Heart left ventricle (tissue), 13 donors: ENCODE data around the gene USP27X.

ENCODE experiments used
- CTCF ChIP-seq, 12 donors: fragments of 200-600 bp; sonication (generic) in 4 of 12; IDR thresholded peaks; one replicate each; pipeline versions ENCODE4 v1.5.0 to v1.8.0; 2018 to 2022; ENCODE audit warnings: antibody characterized with exemption in 12 of 12, mild to moderate bottlenecking in 5 of 12
- POLR2A ChIP-seq, 2 donors: fragments of 450-650 bp; IDR thresholded peaks; one replicate each; pipeline ENCODE4 v1.6.1; 2017; ENCODE audit warnings: antibody characterized with exemption in 2 of 2, mild to moderate bottlenecking in 2 of 2, moderate library complexity in 2 of 2
- donor health status: ischemic (EF 13 %, LVEDD 7.1; RV severe dilation, severe dysfunction).
- donor health status: DM: no; HTN: yes; CAD: no.
- donor health status: DM: no; HTN: no; CAD: no.
- donor health status: ischemic (EF 25% LVEDD 6.9; RV normal size, moderate dysfunction).
- donor health status: ischemic (EF 25% LVEDD 5.7; RV mildly dilated, moderate dysfunction).
- donor health status: ischemic (EF 35%, LVEDD 5.7; RV mildly dilated, moderate dysfunction).
- donor health status: nonischemic (EF 11% LVEDD 7.7; RV severe dilation, severe dysfunction).
- donor health status: DM: yes; HTN: yes; CAD: no.
- donor health status: PGD.
- donor health status: ischemic (EF 29% LVEDD 5.4; RV normal size, mild dysfunction).
- donor health status: nonischemic (EF 23%, LVEDD 6.1; RV moderate dilation, normal function).

- TF ChIP-seq CTCF (IDR thresholded peaks at IDR 0.05): no peak
- TF ChIP-seq POLR2A (IDR thresholded peaks at IDR 0.05): no peak
These were observed 1.4 kb downstream of the USP27X start for GRCh38 chrX:49880668-49881067.
